Loucy (cell line): ENCODE results near the gene ADAMTS16.

Experiments used
- H2AFZ ChIP-seq: fragments of 200-600 bp; sonication (generic); 2 replicates; pipeline ENCODE4 v1.6.0; 2016; ENCODE audit warnings: antibody characterized with exemption, mild to moderate bottlenecking, low read length, moderate library complexity
- H3F3A ChIP-seq: fragments of 200-600 bp; 2 replicates; pipeline ENCODE4 v1.6.0; 2016; ENCODE audit warnings: antibody characterized with exemption, low read depth, mild to moderate bottlenecking
- H3K27me3 ChIP-seq: fragments of 200-600 bp; sonication (generic); 2 replicates; pipeline ENCODE4 v1.6.1; 2014; ENCODE audit warnings: low read length, mild to moderate bottlenecking; ENCODE audit not compliant: insufficient read depth, poor library complexity, severe bottlenecking
- H3K36me3 ChIP-seq: fragments of 200-600 bp; sonication (generic); 2 replicates; pipeline ENCODE4 v1.6.1; 2016; ENCODE audit warnings: low read length; ENCODE audit not compliant: insufficient read depth
- H3K4me1 ChIP-seq: fragments of 200-600 bp; sonication (generic); 2 replicates; pipeline ENCODE4 v1.5.1; 2014; ENCODE audit warnings: low read length, mild to moderate bottlenecking; ENCODE audit not compliant: insufficient read depth, poor library complexity, severe bottlenecking
- H3K4me2 ChIP-seq: fragments of 200-600 bp; sonication (generic); 2 replicates; pipeline ENCODE4 v1.6.0; 2014; ENCODE audit warnings: antibody characterized with exemption, low read length, low read depth, mild to moderate bottlenecking; ENCODE audit not compliant: poor library complexity, severe bottlenecking
- H3K4me3 ChIP-seq: fragments of 200-600 bp; sonication (generic); 2 replicates; pipeline ENCODE4 v1.5.1; 2014; ENCODE audit warnings: low read length, mild to moderate bottlenecking, mixed read lengths; ENCODE audit not compliant: poor library complexity, severe bottlenecking
- H3K79me2 ChIP-seq: fragments of 200-600 bp; sonication (generic); 2 replicates; pipeline ENCODE4 v1.6.1; 2014; ENCODE audit warnings: low read length; ENCODE audit not compliant: insufficient read depth
- H3K9ac ChIP-seq: fragments of 200-600 bp; sonication (generic); 2 replicates; pipeline ENCODE4 v1.6.0; 2014; ENCODE audit warnings: mild to moderate bottlenecking, low read depth, low read length, moderate library complexity; ENCODE audit not compliant: poor library complexity, severe bottlenecking
- H3K9me2 ChIP-seq: fragments of 200-600 bp; sonication (generic); replicated peaks from 2 replicates; pipeline ENCODE4 v1.6.1; 2016; ENCODE audit warnings: low read depth, low read length, mixed read lengths
- H3K9me3 ChIP-seq: fragments of 200-600 bp; sonication (generic); 2 replicates; pipeline ENCODE4 v1.6.1; 2014; ENCODE audit warnings: mild to moderate bottlenecking, antibody characterized with exemption, low read length, low read depth; ENCODE audit not compliant: insufficient read depth
- H4K20me1 ChIP-seq: fragments of 200-600 bp; sonication (generic); 2 replicates; pipeline ENCODE4 v1.6.0; 2014; ENCODE audit warnings: antibody characterized with exemption, low read length, mild to moderate bottlenecking; ENCODE audit not compliant: insufficient read depth, poor library complexity, severe bottlenecking
- EZH2phosphoT487 ChIP-seq: fragments of 200-600 bp; IDR thresholded peaks from 2 replicates; pipeline ENCODE4 v1.6.1; 2018; ENCODE audit warnings: antibody characterized with exemption, mild to moderate bottlenecking, moderate library complexity, borderline replicate concordance
- TF ChIP-seq, protein P1 (sequence below): fragments of 200-600 bp; sonication (generic); conservative IDR thresholded peaks from 2 replicates; pipeline ENCODE4 v1.5.1; 2014; ENCODE audit warnings: mild to moderate bottlenecking, antibody characterized with exemption, low read length

The ADAMTS16 gene

DNA sequence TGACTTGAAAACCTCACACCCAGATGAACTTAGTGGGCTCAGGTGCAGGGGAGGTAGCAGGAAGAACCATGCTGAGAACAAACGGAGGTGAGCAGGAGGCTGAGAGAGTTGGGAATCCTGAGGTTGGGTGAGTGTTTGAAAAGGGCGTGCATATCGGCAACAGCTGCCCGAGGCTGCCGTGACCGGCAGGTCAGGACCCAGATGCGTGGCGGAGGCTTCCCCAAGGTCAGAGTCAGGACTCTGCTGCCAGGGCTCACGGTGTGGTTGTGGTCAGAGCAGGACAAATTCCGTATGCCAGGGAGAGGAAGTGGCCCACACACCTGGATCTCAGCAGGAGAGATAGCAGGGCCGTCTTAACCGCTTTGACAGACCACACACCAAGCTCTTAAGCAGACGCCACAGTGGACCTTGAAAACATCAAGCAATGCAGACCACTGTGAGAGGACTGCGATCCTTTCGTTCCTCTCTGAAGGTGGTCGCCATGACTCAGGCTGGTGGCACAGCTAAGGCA is 43.1 kb downstream of the ADAMTS16 start:
- no peaks in the 10 kb centered on the region for H3K27me3 ChIP-seq
- no peaks in the 10 kb centered on the region for H3K79me2 ChIP-seq
- no peak overlapping the region for H2AFZ ChIP-seq
- H3K4me1 ChIP-seq, result no peaks in the 10 kb centered on the region
- no peak overlapping the region for H3K9ac ChIP-seq
- H3K36me3 ChIP-seq, result no peaks in the 10 kb centered on the region
- H3K4me2 ChIP-seq, result no peak overlapping the region
- H3K9me3 ChIP-seq, result no peaks in the 10 kb centered on the region; the same call in 1 of the 2 replicates
- H4K20me1 ChIP-seq, result no peaks in the 10 kb centered on the region
- H3K4me3 ChIP-seq, result no peak overlapping the region
- no peak for TF ChIP-seq EZH2phosphoT487
- TF ChIP-seq, protein P1, sequence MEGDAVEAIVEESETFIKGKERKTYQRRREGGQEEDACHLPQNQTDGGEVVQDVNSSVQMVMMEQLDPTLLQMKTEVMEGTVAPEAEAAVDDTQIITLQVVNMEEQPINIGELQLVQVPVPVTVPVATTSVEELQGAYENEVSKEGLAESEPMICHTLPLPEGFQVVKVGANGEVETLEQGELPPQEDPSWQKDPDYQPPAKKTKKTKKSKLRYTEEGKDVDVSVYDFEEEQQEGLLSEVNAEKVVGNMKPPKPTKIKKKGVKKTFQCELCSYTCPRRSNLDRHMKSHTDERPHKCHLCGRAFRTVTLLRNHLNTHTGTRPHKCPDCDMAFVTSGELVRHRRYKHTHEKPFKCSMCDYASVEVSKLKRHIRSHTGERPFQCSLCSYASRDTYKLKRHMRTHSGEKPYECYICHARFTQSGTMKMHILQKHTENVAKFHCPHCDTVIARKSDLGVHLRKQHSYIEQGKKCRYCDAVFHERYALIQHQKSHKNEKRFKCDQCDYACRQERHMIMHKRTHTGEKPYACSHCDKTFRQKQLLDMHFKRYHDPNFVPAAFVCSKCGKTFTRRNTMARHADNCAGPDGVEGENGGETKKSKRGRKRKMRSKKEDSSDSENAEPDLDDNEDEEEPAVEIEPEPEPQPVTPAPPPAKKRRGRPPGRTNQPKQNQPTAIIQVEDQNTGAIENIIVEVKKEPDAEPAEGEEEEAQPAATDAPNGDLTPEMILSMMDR, result no peak
- H3K9me2 ChIP-seq, result no peaks in the 10 kb centered on the region
- H3F3A ChIP-seq, result no peaks in the 10 kb centered on the region

DNA sequence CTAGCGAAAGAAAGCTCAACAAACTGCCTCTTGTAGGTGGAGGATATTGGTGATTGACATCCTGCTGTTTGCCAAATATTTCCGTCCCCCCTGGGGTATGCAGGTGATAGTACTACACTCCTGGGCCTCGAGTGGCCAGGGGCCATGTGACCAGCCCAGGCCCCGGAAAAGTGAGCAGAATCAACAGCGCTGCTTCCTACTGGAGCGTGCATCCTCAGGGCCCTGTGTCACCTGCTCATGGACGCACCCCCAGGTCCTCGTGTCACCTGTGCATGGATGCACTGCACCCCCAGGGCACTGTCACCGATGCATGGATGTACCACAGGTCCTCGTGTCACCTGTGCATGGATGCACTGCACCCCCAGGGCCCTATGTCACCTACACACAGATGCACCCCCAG is 43.8 kb downstream of the ADAMTS16 start:
- Histone ChIP-seq H3K27me3 (no peaks in the 10 kb centered on the region), H3K9me2 (no peaks in the 10 kb centered on the region), H3K9ac (no peak overlapping the region), H3F3A (no peaks in the 10 kb centered on the region), H3K4me1 (no peaks in the 10 kb centered on the region), H3K4me3 (no peak overlapping the region), H3K36me3 (no peaks in the 10 kb centered on the region), H4K20me1 (no peaks in the 10 kb centered on the region), H2AFZ (no peak overlapping the region), H3K9me3 (no peaks in the 10 kb centered on the region; the same call in 1 of the 2 replicates), H3K4me2 (no peak overlapping the region), H3K79me2 (no peaks in the 10 kb centered on the region)
- TF ChIP-seq EZH2phosphoT487, result no peak
- TF ChIP-seq, protein P1, result no peak

DNA sequence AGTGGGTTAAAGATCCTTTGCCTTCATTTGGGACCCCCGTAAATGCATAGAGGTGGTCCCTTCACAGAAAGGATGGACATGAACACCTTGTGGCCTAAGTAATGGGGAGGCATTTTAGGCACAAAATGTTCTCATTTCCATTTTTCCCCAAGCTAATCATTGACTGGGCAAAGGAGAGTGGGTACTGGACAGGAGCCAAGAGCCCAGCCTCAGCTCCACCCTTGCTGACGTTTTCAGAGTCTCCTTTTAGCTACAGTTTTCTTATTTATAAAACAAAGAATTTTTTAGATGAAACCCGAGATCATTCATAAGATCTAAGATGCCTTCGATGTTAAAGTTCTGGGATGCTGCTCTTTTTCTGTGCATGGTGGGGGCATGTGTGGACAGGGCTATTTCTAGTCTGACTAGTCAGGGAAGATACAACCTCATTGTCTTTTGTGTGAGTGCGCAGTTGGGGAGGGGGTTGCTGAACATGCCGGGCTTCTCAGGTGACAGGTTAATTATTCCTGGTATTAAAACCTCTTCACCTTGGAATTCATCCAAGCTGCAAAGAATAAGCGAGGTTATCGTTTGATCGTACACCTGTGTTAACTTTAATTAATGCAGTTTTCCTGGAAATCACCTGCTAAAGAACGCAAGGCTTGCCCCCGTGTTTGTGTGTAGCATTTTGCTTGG is 48.4 kb downstream of the ADAMTS16 start:
- Histone ChIP-seq H3K27me3 (no peaks in the 10 kb centered on the region), H3K79me2 (no peaks in the 10 kb centered on the region), H3K36me3 (no peaks in the 10 kb centered on the region), H3F3A (no peaks in the 10 kb centered on the region), H3K4me2 (no peak overlapping the region), H3K4me1 (no peaks in the 10 kb centered on the region), H3K9me2 (no peaks in the 10 kb centered on the region), H4K20me1 (no peaks in the 10 kb centered on the region), H3K9ac (no peak overlapping the region), H3K4me3 (no peak overlapping the region), H3K9me3 (peaks cover 4% of the 10 kb centered on the region; the same call in 1 of the 2 replicates), H2AFZ (no peak overlapping the region)
- TF ChIP-seq EZH2phosphoT487, result no peak
- TF ChIP-seq, protein P1, result no peak
